LNCAP (cell line): ENCODE results near the gene CNP.

ENCODE experiments used
- CTCF ChIP-seq: fragments of 450-650 bp; IDR thresholded peaks from 2 replicates; pipeline ENCODE4 v1.5.1; 2017; ENCODE audit warnings: mild to moderate bottlenecking

Gene CNP

GRCh38 chr17:41937970-41938954, 28.3 kb upstream of the CNP start:
- TF ChIP-seq CTCF = no peak

GRCh38 chr17:41939044-41939692, 27.4 kb upstream of the CNP start:
- no peak for TF ChIP-seq CTCF

- TF ChIP-seq CTCF = no peak
These were observed 26.9 kb upstream of the CNP start for GRCh38 chr17:41939693-41940090.

- TF ChIP-seq CTCF = no peak
These were observed 25.4 kb upstream of the CNP start for GRCh38 chr17:41941168-41941567.

GRCh38 chr17:41942626-41943373, 23.8 kb upstream of the CNP start:
- TF ChIP-seq CTCF = no peak

GRCh38 chr17:41943492-41943891, 23.1 kb upstream of the CNP start:
- no peak for TF ChIP-seq CTCF

GRCh38 chr17:41944943-41945342, 21.7 kb upstream of the CNP start:
- TF ChIP-seq CTCF = no peak
